ENCODE measurements around the gene RPL22.

RPL22 gene

GRCh38 chr1:6224718-6225117 lies 25.3 kb upstream of the RPL22 start:
- Histone ChIP-seq H2BK12ac (ENCODE audit: low read length in 2 of 2) (no peak overlapping the region), H2BK5ac (ENCODE audit: low read depth, low read length, poor library complexity, severe bottlenecking) (no peak overlapping the region), H3K18ac (ENCODE audit: low read depth in 1 of 2, low read length in 2 of 2) (no peak overlapping the region), H2AFZ (ENCODE audit: low read depth, low read length) (no peak overlapping the region), H3K27ac (ENCODE audit: low read length, poor library complexity, severe bottlenecking) (no peak overlapping the region), H2BK120ac (ENCODE audit: low read depth, low read length) (no peak overlapping the region), H3K4me3 (ENCODE audit: insufficient read depth in 1 of 2, low read depth in 1 of 2, low read length in 2 of 2) (no peak overlapping the region), H4K8ac (ENCODE audit: low read length) (no peak overlapping the region), H3K14ac (ENCODE audit: low read length in 2 of 2) (no peak overlapping the region), H3K4me1 (ENCODE audit: control insufficient read depth, insufficient read depth, low read depth, low read length) (peaks cover 15% of the 10 kb centered on the region), H2BK15ac (ENCODE audit: low read depth, poor library complexity, severe bottlenecking) (no peak overlapping the region), H3K9ac (ENCODE audit: low read length) (no peak overlapping the region), H4K91ac (ENCODE audit: low read length) (no peak overlapping the region), H3K4me2 (ENCODE audit: low read length, poor library complexity, severe bottlenecking) (no peak overlapping the region), H3K23ac (ENCODE audit: low read length in 2 of 2) (no peak overlapping the region), H3K79me1 (replicated peaks; ENCODE audit: low read length, poor library complexity, severe bottlenecking) (peaks cover 17% of the 10 kb centered on the region), H3K9me3 (ENCODE audit: control insufficient read depth, low read length) (no peaks in the 10 kb centered on the region), H2AK5ac (ENCODE audit: low read length, severe bottlenecking) (no peak overlapping the region), H3K36me3 (ENCODE audit: control insufficient read depth in 1 of 2, insufficient read depth in 2 of 2, low read depth in 1 of 2, low read length in 2 of 2) (peaks cover 52 to 60% of the 10 kb centered on the region in 2 experiments), H3K27me3 (ENCODE audit: control insufficient read depth in 1 of 2, insufficient read depth in 1 of 2, low read length in 2 of 2) (no peaks in the 10 kb centered on the region), H3K4ac (ENCODE audit: low read depth in 1 of 2, low read length in 2 of 2) (no peak overlapping the region)
- 73% methylated on average over 15 of the region's 15 CpGs for WGBS
- no peak for DNase-seq

- H2BK12ac ChIP-seq (ENCODE audit: low read length in 2 of 2), result no peak overlapping the region
- no peak overlapping the region for H3K14ac ChIP-seq (ENCODE audit: low read length in 2 of 2)
- H3K9me3 ChIP-seq (ENCODE audit: control insufficient read depth, low read length), result no peaks in the 10 kb centered on the region
- no peak overlapping the region for H4K8ac ChIP-seq (ENCODE audit: low read length)
- H3K27ac ChIP-seq (ENCODE audit: low read length, poor library complexity, severe bottlenecking), result no peak overlapping the region
- WGBS, result 98% methylated on average over 11 of the region's 13 CpGs
- H4K91ac ChIP-seq (ENCODE audit: low read length), result no peak overlapping the region
- H3K23ac ChIP-seq (ENCODE audit: low read length in 2 of 2), result no peak overlapping the region
- no peak for DNase-seq
- H3K36me3 ChIP-seq (ENCODE audit: control insufficient read depth in 1 of 2, insufficient read depth in 2 of 2, low read depth in 1 of 2, low read length in 2 of 2), result peaks cover 43 to 56% of the 10 kb centered on the region in 2 experiments
- no peak overlapping the region for H2AFZ ChIP-seq (ENCODE audit: low read depth, low read length)
- no peak overlapping the region for H3K4me3 ChIP-seq (ENCODE audit: insufficient read depth in 1 of 2, low read depth in 1 of 2, low read length in 2 of 2)
- H2AK5ac ChIP-seq (ENCODE audit: low read length, severe bottlenecking), result no peak overlapping the region
- no peak overlapping the region for H3K18ac ChIP-seq (ENCODE audit: low read depth in 1 of 2, low read length in 2 of 2)
- H3K9ac ChIP-seq (ENCODE audit: low read length), result no peak overlapping the region
- H2BK15ac ChIP-seq (ENCODE audit: low read depth, poor library complexity, severe bottlenecking), result no peak overlapping the region
- no peak overlapping the region for H2BK5ac ChIP-seq (ENCODE audit: low read depth, low read length, poor library complexity, severe bottlenecking)
- no peaks in the 10 kb centered on the region for H3K27me3 ChIP-seq (ENCODE audit: control insufficient read depth in 1 of 2, insufficient read depth in 1 of 2, low read length in 2 of 2)
- H3K4me1 ChIP-seq (ENCODE audit: control insufficient read depth, insufficient read depth, low read depth, low read length), result peaks cover 15% of the 10 kb centered on the region
- H3K79me1 ChIP-seq (replicated peaks; ENCODE audit: low read length, poor library complexity, severe bottlenecking), result peaks cover 15% of the 10 kb centered on the region
- H3K4ac ChIP-seq (ENCODE audit: low read depth in 1 of 2, low read length in 2 of 2), result no peak overlapping the region
- H3K4me2 ChIP-seq (ENCODE audit: low read length, poor library complexity, severe bottlenecking), result no peak overlapping the region
- no peak overlapping the region for H2BK120ac ChIP-seq (ENCODE audit: low read depth, low read length)
Observed at GRCh38 chr1:6223617-6224016, 24.2 kb upstream of the RPL22 start.

- H3K23ac ChIP-seq (ENCODE audit: low read length in 2 of 2), result no peak overlapping the region
- H3K18ac ChIP-seq (ENCODE audit: low read depth in 1 of 2, low read length in 2 of 2), result no peak overlapping the region
- no peak overlapping the region for H3K4me2 ChIP-seq (ENCODE audit: low read length, poor library complexity, severe bottlenecking)
- peaks cover 19% of the 10 kb centered on the region for H3K4me1 ChIP-seq (ENCODE audit: control insufficient read depth, insufficient read depth, low read depth, low read length)
- no peak for DNase-seq
- H3K4ac ChIP-seq (ENCODE audit: low read depth in 1 of 2, low read length in 2 of 2), result no peak overlapping the region
- H3K27ac ChIP-seq (ENCODE audit: low read length, poor library complexity, severe bottlenecking), result no peak overlapping the region
- H2AK5ac ChIP-seq (ENCODE audit: low read length, severe bottlenecking), result no peak overlapping the region
- no peak overlapping the region for H2BK15ac ChIP-seq (ENCODE audit: low read depth, poor library complexity, severe bottlenecking)
- H3K9ac ChIP-seq (ENCODE audit: low read length), result no peak overlapping the region
- no peak overlapping the region for H3K4me3 ChIP-seq (ENCODE audit: insufficient read depth in 1 of 2, low read depth in 1 of 2, low read length in 2 of 2)
- 91% methylated on average over 6 of the region's 6 CpGs for WGBS
- no peak overlapping the region for H2BK12ac ChIP-seq (ENCODE audit: low read length in 2 of 2)
- no peak overlapping the region for H2AFZ ChIP-seq (ENCODE audit: low read depth, low read length)
- H2BK5ac ChIP-seq (ENCODE audit: low read depth, low read length, poor library complexity, severe bottlenecking), result no peak overlapping the region
- H3K14ac ChIP-seq (ENCODE audit: low read length in 2 of 2), result no peak overlapping the region
- H3K79me1 ChIP-seq (replicated peaks; ENCODE audit: low read length, poor library complexity, severe bottlenecking), result peaks cover 14% of the 10 kb centered on the region
- no peak overlapping the region for H4K8ac ChIP-seq (ENCODE audit: low read length)
- peaks cover 40 to 50% of the 10 kb centered on the region in 2 experiments for H3K36me3 ChIP-seq (ENCODE audit: control insufficient read depth in 1 of 2, insufficient read depth in 2 of 2, low read depth in 1 of 2, low read length in 2 of 2)
- H3K9me3 ChIP-seq (ENCODE audit: control insufficient read depth, low read length), result no peaks in the 10 kb centered on the region
- no peak overlapping the region for H2BK120ac ChIP-seq (ENCODE audit: low read depth, low read length)
- no peak overlapping the region for H4K91ac ChIP-seq (ENCODE audit: low read length)
- no peaks in the 10 kb centered on the region for H3K27me3 ChIP-seq (ENCODE audit: control insufficient read depth in 1 of 2, insufficient read depth in 1 of 2, low read length in 2 of 2)
Observed at GRCh38 chr1:6222636-6223035, 23.2 kb upstream of the RPL22 start.

GRCh38 chr1:6221210-6221784 lies 21.9 kb upstream of the RPL22 start:
- Histone ChIP-seq H2AK5ac (ENCODE audit: low read length, severe bottlenecking) (no peak overlapping the region), H2BK120ac (ENCODE audit: low read depth, low read length) (no peak overlapping the region), H4K8ac (ENCODE audit: low read length) (peak overlapping the region; percentile 46), H3K27ac (ENCODE audit: low read length, poor library complexity, severe bottlenecking) (no peak overlapping the region), H3K18ac (ENCODE audit: low read depth in 1 of 2, low read length in 2 of 2) (no peak overlapping the region), H2BK5ac (ENCODE audit: low read depth, low read length, poor library complexity, severe bottlenecking) (no peak overlapping the region), H3K9me3 (ENCODE audit: control insufficient read depth, low read length) (no peaks in the 10 kb centered on the region), H3K4me3 (ENCODE audit: insufficient read depth in 1 of 2, low read depth in 1 of 2, low read length in 2 of 2) (no peak overlapping the region), H2BK12ac (ENCODE audit: low read length in 2 of 2) (no peak overlapping the region), H4K91ac (ENCODE audit: low read length) (no peak overlapping the region), H2AFZ (ENCODE audit: low read depth, low read length) (no peak overlapping the region), H3K79me1 (replicated peaks; ENCODE audit: low read length, poor library complexity, severe bottlenecking) (peaks cover 11% of the 10 kb centered on the region), H3K14ac (ENCODE audit: low read length in 2 of 2) (no peak overlapping the region), H3K9ac (ENCODE audit: low read length) (no peak overlapping the region), H3K4me2 (ENCODE audit: low read length, poor library complexity, severe bottlenecking) (no peak overlapping the region), H3K4me1 (ENCODE audit: control insufficient read depth, insufficient read depth, low read depth, low read length) (peaks cover 19% of the 10 kb centered on the region), H3K27me3 (ENCODE audit: control insufficient read depth in 1 of 2, insufficient read depth in 1 of 2, low read length in 2 of 2) (no peaks in the 10 kb centered on the region), H3K4ac (ENCODE audit: low read depth in 1 of 2, low read length in 2 of 2) (no peak overlapping the region), H3K36me3 (ENCODE audit: control insufficient read depth in 1 of 2, insufficient read depth in 2 of 2, low read depth in 1 of 2, low read length in 2 of 2) (peaks cover 37 to 40% of the 10 kb centered on the region in 2 experiments), H3K23ac (ENCODE audit: low read length in 2 of 2) (no peak overlapping the region), H2BK15ac (ENCODE audit: low read depth, poor library complexity, severe bottlenecking) (no peak overlapping the region)
- 89% methylated on average over 11 of the region's 12 CpGs for WGBS
- DNase-seq, result no peak

All from mesenchymal stem cell (in vitro differentiated cells and primary cell).